Nephron (organoid): ENCODE measurements around the gene FAM184A.

Experiments
- H3K27ac Mint-ChIP-seq, 3 experiments: 2 replicates each; pipeline ENCODE4 v1.8.0; 2020; ENCODE audit warnings: mixed read lengths in 3 of 3, mild to moderate bottlenecking in 2 of 3, moderate library complexity in 1 of 3
- H3K27me3 Mint-ChIP-seq: 2 replicates; pipeline ENCODE4 v1.8.0; 2021; ENCODE audit warnings: low read depth, mild to moderate bottlenecking, moderate library complexity, mixed read lengths
- H3K36me3 Mint-ChIP-seq: 2 replicates; pipeline ENCODE4 v1.8.0; 2020; ENCODE audit warnings: low read depth, mixed read lengths
- H3K4me1 Mint-ChIP-seq: 2 replicates; pipeline ENCODE4 v1.8.0; 2020; ENCODE audit warnings: mixed read lengths
- H3K4me3 Mint-ChIP-seq, 3 experiments: 2 replicates each; pipeline ENCODE4 v1.8.0; 2020; ENCODE audit warnings: mild to moderate bottlenecking in 3 of 3, mixed read lengths in 3 of 3, moderate library complexity in 2 of 3
- H3K9me3 Mint-ChIP-seq: 2 replicates; pipeline ENCODE4 v1.8.0; 2020; ENCODE audit warnings: mixed read lengths
- CTCF ChIP-seq, 3 experiments: fragments of 200-600 bp; sonication (generic); IDR thresholded peaks; one replicate each; pipeline ENCODE4 v1.5.0; 2021; ENCODE audit warnings: antibody characterized with exemption in 3 of 3; ENCODE audit not compliant: unreplicated experiment in 3 of 3

The FAM184A gene

GRCh38 chr6:118935331-118935668 lies 143.2 kb downstream of the FAM184A start:
- Mint-ChIP-seq H3K36me3 (peaks cover 29% of the 10 kb centered on the region), H3K4me3 (peak overlapping the region; percentile 92 to 97 (median 96)), H3K27ac (peak overlapping the region; percentile 95 to 96 (median 95)), H3K9me3 (peaks cover 2% of the 10 kb centered on the region), H3K27me3 (peaks cover 6% of the 10 kb centered on the region), H3K4me1 (peaks cover 31% of the 10 kb centered on the region)
- no peak for TF ChIP-seq CTCF (IDR thresholded peaks at IDR 0.05; ENCODE audit: unreplicated experiment in 3 of 3)

DNA sequence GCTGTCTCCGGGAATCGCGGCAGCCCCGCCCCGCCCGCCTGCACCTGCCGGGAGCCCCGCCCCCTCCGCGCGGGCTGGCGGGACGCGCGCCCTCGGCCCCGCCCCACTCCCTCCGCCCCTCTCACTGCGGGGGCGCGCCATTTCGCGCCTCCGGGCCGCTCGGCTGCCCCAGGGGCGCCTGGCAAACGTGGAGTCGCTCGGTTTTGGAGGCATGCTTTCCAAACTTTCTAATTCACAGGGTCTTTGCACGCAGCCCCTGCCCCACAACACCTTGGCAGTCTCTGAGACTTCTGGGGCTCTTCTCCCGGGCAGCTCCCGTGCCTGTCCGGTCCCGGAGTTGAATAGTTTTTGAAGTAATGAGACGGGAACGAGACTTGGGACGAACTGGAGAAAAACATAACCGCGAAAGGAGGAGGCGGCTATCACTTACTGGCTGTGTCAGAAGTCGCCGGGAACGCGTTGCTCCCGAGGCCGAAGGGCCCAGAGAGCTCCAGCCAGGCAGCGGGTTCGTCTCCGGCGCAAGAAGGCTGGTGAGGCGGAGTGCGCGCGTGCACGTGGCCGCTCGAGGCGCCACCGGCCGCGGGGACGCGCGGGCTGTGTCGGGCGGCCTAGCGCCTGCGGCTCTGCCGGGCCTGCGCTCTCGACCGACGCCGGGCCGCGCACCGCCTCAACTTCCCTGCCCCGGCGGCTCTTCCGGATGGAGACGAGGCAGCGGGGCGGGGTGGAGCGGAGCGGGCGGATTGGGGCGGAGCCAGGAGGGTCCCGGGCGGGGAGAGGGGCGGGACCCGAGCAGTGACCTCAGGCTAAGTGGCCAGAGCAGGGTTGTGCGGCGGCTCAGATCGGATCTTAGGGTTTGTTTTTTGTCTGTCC lies 143.8 kb downstream of the FAM184A start, which contains the start of gene MCM9:
Gene MCM9, minus strand, starts transcription at position 699 of the 870 bp plus-strand sequence. CDS start 3,436 bp downstream, outside the sequence.
- peak within 1 kb of the TSS; percentile 92 to 97 (median 96) for H3K4me3 Mint-ChIP-seq
- no peak for TF ChIP-seq CTCF (IDR thresholded peaks at IDR 0.05; ENCODE audit: unreplicated experiment in 3 of 3)
- H3K27me3 Mint-ChIP-seq, result peaks cover 3% of the 10 kb centered on the region
- H3K9me3 Mint-ChIP-seq, result no peaks in the 10 kb centered on the region
- H3K4me1 Mint-ChIP-seq, result peaks cover 31% of the 10 kb centered on the region
- peak within 1 kb of the TSS; percentile 95 to 96 (median 95) for H3K27ac Mint-ChIP-seq
- peaks cover 27% of the 10 kb centered on the region for H3K36me3 Mint-ChIP-seq

- Mint-ChIP-seq H3K27me3 (peaks cover 3% of the 10 kb centered on the region), H3K4me3 (peak overlapping the region; percentile 89 to 97 (median 92)), H3K36me3 (peaks cover 20% of the 10 kb centered on the region), H3K9me3 (no peaks in the 10 kb centered on the region), H3K4me1 (peaks cover 31% of the 10 kb centered on the region), H3K27ac (peak overlapping the region; percentile 90 to 96 (median 95))
- TF ChIP-seq CTCF (IDR thresholded peaks at IDR 0.05; ENCODE audit: unreplicated experiment in 3 of 3), result no peak
These were observed 144.5 kb downstream of the FAM184A start for GRCh38 chr6:118933855-118934460.

GRCh38 chr6:118932421-118932820 lies 146.0 kb downstream of the FAM184A start:
- Mint-ChIP-seq H3K36me3 (peaks cover 18% of the 10 kb centered on the region), H3K9me3 (no peaks in the 10 kb centered on the region), H3K27ac (peak overlapping the region in 1 of 3 experiments; percentile 47), H3K4me1 (peaks cover 31% of the 10 kb centered on the region), H3K27me3 (peaks cover 3% of the 10 kb centered on the region), H3K4me3 (peak overlapping the region; percentile 83 to 92 (median 89))
- TF ChIP-seq CTCF (IDR thresholded peaks at IDR 0.05; ENCODE audit: unreplicated experiment in 3 of 3), result no peak

DNA sequence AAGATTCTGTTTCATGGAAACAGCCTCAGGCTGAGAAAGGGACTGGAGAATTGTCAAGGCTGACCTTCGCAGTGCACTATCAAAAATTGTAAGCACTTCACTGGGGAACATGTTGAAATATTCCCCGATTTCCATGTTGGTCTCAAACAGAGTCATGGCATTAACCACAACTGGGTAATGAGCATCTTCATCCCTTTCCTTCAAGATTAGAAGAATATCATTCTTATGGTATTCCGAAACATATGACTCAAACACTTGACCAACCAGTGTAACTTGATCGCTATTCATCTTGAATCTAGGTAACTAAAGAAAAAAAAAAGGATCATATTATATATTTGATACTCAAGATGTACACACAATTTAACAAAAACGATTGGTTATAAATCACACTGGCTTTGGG lies 147.0 kb downstream of the FAM184A start:
- Mint-ChIP-seq H3K9me3 (no peaks in the 10 kb centered on the region), H3K4me3 (no peak overlapping the region), H3K4me1 (peaks cover 26% of the 10 kb centered on the region), H3K36me3 (peaks cover 23% of the 10 kb centered on the region), H3K27ac (no peak overlapping the region), H3K27me3 (peaks cover 2% of the 10 kb centered on the region)
- TF ChIP-seq CTCF (IDR thresholded peaks at IDR 0.05; ENCODE audit: unreplicated experiment in 3 of 3), result no peak
